Erythroblast (primary cell): ENCODE measurements around the gene ARHGAP42.

Source experiments
- DNase-seq, 2 experiments: peaks; one replicate each; lab custom pipeline; 2025; lab: John Stamatoyannopoulos, UW
- GATA1 ChIP-seq: IDR thresholded peaks from 2 replicates; pipeline ENCODE4 v1.6.1; 2011; ENCODE audit warnings: low read depth, mild to moderate bottlenecking, control low read depth, low read length, moderate library complexity
- POLR2A ChIP-seq: IDR thresholded peaks from 2 replicates; pipeline ENCODE4 v1.6.1; 2011; ENCODE audit warnings: mild to moderate bottlenecking, low read length

The ARHGAP42 gene

DNA sequence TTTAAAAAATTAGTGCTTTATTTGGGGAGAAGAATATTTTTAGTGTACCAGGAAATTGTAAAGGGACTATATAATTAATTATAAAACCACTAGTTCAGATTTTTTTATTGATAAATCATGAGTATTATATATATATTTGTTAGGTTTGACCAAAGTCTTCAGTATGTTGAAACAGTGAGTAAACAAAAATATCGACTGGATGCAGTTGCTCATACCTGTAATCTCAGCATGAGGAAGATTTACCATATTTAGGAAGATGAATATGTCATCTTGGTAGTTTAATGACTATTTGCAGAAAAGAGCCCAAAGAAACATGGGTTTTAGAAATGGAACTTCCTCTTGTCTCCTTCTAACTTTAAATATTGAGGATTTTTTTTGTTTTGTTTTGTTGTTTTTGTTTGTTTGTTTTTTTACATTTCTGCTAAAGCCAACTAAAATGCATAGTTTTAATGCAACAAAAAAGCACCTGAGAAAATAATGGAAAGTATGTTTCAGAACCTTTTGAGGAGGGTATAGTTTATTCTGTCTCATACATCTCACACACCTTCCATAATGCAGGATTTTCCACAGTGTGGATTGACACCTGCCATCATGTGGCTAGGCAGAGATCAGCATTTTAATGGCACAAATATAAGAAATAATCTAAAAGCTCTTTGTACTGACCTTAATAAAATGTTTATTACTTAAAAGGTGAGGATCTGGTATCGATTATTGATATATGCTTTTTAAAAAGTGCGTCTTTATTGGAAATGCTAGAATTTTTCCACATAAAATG, 114.3 kb downstream of the ARHGAP42 start:
- DNase-seq, result no peak
- TF ChIP-seq POLR2A (no peak), GATA1 (no peak)

DNA sequence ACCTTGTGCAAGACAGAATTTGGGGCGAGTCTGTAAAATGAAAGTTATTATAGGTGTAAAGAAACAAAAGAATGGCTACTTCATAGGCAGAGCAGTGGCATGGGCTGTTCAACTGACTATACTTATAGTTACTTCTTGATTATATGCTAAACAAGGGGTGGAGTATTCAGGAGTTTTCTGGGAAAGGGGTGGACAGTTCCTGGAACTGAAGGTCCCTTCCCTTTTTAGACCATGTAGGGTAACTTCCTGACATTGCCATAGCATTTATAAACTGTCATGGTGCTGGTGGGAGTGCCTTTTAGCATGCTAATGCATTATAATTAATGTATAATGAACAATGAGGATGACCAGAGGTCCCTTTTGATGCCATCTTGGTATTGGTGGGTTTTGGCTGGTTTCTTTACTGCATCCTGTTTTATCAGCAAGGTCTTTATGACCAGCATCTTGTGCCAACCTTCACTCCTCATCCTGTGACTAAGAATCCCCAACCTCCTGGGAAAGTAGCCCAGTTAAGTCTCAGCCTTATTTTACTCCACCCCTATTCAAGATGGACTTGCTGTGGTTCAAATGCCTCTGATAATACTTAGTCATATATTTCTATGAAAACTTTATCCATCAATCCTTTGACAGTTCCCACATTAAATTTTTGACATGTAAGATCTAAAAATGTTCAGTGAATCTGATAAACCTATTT, 118.6 kb downstream of the ARHGAP42 start:
- no peak for DNase-seq
- TF ChIP-seq POLR2A (no peak), GATA1 (no peak)

DNA sequence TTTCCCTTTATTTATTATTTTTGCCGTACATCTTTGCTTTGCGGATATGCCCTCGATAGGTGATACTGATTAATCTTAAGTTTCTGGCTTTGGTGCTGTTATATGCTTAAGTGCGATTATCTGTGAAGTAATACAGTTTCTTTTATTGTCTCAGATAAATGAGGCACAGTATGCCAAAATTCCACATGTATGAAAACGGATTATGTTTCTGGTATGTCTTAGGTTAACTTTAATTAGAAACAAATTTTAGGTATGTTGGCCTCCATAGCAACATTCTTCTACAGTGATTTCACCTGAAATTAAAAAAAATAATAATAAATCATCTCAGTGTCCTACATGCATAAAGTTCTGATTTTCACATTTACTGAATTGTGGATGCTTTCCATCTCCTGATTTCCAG, 119.2 kb downstream of the ARHGAP42 start:
- no peak for TF ChIP-seq POLR2A
- no peak for TF ChIP-seq GATA1
- DNase-seq, result no peak

DNA sequence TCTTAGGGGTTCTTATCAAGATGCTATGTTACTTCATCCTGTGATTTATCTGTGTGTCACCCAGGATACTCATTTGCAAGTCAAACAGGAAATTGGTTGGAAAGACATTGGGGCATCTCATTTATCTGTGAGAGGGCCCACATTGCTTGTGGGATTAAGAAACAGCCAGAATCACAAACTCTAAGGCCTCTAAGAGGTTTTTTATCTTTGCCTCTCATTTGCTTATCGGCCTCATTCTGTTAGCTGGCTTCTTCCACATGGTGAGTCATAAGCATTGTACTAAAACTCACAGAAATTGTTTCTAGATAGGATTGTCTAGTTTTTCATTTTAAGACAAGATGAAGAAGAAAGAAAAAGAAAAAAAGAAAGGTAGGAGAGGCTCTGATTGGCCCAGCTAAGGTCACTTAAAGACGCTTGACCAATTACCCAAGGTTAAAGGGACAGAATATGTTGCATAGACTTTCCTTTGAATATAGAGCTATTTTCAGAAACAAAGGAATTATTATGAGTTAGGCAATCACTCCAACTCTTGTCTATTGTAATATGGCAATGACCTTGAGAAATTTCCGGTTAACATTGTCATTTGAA, 121.9 kb downstream of the ARHGAP42 start:
- TF ChIP-seq GATA1, result no peak
- no peak for TF ChIP-seq POLR2A
- DNase-seq, result peak; percentile 49 to 82

DNA sequence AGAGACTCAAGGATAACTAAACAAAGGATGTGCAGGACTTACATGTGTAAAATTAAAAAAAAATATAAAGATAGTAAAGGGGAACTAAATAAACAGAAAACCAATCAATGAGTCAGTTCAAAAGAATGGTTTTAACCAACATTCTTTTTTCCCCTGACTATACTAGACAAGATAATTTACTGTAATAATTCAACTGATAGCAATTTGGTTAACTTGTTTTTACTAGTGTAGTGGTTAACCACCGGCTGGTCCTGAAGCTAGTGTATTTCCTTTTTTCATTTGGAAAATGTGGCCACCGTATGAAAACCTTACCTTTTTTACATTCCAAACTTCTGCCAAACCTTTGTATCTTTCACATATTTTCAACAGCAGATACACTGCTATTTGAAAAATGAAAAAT, 123.1 kb downstream of the ARHGAP42 start:
- no peak for DNase-seq
- no peak for TF ChIP-seq POLR2A
- TF ChIP-seq GATA1, result no peak

DNA sequence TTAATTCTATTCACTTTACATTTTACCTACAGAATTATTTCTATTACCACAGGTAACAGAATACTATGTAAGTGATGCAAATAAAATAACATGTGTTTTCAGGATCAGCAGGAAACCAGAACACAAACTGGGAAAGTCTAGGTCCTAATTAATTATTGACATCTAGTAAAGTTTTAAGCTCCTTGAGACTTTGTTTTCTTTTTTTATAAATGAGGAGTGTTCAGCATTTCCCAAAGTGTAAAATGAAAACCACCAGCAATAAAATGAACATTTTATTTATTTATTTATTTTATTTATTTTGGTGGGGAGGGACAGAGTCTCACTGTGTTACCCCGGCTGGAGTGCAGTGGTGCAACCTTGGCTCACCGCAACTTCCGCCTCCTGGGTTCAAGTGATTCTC, 123.6 kb downstream of the ARHGAP42 start:
- DNase-seq, result no peak
- TF ChIP-seq POLR2A, result no peak
- TF ChIP-seq GATA1, result no peak

DNA sequence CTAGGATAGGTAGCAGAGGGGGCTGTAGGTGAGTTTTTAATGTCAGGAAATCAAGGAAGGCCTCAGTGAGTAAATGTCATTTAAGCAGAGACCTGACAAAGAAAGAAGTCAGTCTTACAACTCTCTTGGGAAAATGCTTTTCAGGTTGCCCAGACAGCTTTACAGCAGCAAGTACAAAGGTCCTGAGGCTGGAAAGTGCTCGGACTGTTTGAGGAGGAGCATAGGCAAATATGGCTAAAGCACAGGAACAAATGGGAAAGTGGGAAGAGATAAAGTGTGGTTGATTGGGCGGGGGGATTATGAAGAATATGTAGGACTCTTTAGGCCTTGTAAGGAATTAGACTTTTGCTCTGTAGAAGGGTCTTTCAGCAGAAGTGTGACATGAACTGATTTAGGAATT, 125.4 kb downstream of the ARHGAP42 start:
- TF ChIP-seq GATA1 (no peak), POLR2A (no peak)
- no peak for DNase-seq

DNA sequence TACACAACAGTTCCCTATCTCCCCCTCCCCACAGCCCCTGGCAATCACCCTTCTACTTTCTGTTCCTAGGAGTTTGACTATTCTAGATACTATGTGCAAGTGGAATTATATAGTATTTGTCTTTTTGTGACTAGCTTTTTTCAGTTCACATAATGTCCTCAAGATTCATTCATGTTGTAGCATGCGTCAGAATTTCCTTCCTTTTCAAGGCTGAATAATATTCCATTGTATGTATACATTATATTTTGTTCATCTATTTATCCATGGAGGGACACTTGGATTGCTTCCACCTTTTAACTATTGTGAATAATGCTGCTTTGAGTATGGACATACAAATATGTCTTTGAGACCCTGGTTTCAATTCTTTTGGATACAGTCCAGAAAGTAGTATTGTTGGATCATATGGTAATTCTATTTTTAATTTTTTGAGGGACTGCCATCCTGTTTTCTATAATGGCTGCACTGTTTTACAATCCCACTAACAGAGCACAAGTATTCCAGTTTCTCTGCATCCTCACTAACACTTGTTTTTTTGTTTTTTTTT, 128.8 kb downstream of the ARHGAP42 start:
- no peak for TF ChIP-seq POLR2A
- no peak for TF ChIP-seq GATA1
- no peak for DNase-seq

DNA sequence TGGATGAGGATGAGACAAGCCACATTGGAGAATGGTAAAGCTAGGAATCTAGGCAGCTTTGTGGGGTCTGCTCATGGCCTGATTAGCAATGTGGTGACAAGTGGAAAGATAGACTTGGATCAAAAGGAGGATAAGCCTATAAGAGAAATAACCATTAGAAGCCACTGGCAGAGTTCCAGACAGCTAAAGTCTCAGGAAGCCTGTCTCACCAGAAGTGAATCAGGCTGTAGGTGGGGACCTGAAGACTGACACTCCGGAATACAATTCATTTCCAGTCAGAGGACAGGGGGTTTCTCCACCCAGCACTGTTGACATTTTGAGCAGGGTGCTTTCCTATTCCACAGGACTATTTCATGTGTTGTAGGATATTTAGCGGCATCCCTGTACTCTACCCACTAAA, 129.7 kb downstream of the ARHGAP42 start:
- TF ChIP-seq POLR2A, result no peak
- no peak for TF ChIP-seq GATA1
- peak in 1 of 2 experiments; percentile 21 for DNase-seq

DNA sequence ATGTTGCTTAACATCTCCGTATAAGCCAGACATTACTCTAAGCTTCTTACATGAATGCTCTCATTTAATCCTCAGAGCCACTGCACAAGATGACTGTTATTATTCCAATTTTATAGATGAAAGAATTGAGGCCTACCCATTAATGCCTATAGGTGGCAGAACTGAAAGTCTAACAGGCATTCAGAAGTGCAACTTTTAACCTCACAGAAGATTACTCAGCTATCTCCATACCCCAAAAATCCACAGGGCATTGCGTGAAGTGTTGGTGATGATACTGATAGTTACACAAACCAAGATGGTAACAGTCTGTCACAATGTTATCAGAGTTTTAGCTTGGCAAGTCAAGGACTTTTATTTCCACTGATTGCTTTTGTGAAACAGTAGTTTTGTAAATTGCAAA, 130.5 kb downstream of the ARHGAP42 start:
- no peak for TF ChIP-seq POLR2A
- TF ChIP-seq GATA1, result no peak
- no peak for DNase-seq

DNA sequence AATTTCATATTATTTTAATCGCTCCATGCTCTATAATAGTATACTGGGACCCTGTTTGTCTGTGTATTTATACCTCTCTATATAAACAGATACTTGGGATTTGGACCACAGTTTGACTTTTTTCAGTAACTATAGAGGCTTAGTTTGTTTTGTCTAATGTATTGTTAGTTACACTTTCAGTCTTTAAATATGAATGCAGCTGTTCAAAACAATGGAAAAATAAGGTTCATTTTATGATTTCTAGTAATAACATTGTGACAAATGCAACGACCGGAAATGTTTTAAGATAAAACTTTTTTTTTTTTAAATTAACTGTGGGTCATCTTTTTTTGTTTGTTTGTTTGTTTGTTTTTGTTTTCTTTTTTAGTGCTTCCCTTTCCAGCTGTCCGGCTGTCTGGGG, 133.5 kb downstream of the ARHGAP42 start:
- DNase-seq, result no peak
- TF ChIP-seq GATA1 (no peak), POLR2A (no peak)

DNA sequence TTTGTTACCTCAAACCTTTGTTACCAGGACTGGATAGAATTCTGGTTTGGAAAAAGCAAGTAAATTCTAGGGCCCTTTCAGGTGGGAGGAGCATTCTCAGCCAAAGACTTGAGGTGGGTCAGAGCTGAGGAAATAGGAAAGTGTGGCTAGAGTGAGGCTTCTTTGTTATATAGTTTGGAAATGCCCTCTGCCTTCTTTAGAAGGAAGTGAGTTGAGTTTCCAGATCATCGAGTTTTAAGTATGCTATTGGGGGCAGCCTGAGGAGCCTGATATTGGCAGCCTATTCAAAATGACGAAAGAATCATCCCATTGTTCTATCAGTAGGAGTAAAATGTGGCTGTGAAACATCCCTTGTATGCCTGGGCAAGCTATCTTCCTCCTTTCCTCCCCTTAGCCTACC, 134.1 kb downstream of the ARHGAP42 start:
- TF ChIP-seq GATA1 (no peak), POLR2A (no peak)
- no peak for DNase-seq

DNA sequence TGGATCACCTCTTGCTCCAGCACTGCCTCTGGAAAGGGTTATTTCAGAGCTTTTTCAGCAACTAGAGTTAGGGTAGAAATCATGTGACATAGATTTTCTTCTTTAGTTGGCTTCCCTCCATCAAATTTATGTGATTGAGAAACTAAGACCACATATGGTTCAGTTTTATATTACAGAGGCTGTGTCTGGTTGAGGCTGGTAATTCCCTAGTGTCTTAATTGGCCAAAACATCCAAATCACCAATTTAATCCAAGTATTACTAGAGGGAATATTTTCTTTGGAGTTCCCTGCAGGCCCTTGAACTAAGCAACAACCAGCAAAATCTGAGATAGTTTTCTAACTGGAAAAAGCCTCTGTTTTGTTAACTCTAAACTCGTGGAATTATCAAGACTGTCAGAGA, 136.3 kb downstream of the ARHGAP42 start:
- DNase-seq, result no peak
- TF ChIP-seq GATA1 (no peak), POLR2A (no peak)

DNA sequence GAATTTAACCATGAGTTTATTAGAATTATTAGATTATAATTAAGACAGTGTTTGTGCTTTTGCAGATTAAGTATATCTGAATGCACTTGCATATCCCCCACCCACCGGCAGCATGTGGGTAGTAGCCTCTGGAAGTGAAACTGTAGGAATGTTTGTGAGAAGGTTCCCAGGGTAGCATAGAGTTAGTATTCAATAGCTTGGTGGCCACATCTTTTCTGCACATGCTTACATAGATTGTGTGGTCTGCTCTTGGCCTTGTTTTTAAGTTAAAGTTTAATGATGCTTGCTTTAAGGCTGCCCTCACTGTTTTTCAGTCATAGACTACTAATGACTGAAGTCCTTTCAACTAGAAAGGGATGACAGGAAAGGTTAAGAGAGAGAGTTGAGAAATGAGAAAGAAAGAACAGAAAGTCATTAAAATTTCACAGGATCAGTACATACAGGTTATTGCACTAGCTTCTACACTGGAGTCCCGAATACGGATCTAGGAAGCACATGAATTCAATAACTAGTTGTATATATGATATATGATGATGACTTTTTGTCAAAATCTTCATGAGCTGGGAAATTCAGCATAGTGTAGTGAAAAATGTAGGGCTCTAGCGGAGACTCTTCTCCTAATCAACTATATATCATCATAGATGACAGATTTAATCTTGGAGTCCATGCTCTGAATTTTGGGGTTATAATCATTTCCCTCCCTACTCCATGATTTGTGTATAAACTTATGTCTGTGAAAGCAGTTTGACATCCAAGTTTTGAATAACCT, 137.1 kb downstream of the ARHGAP42 start:
- DNase-seq, result no peak
- TF ChIP-seq GATA1, result no peak
- TF ChIP-seq POLR2A, result no peak

DNA sequence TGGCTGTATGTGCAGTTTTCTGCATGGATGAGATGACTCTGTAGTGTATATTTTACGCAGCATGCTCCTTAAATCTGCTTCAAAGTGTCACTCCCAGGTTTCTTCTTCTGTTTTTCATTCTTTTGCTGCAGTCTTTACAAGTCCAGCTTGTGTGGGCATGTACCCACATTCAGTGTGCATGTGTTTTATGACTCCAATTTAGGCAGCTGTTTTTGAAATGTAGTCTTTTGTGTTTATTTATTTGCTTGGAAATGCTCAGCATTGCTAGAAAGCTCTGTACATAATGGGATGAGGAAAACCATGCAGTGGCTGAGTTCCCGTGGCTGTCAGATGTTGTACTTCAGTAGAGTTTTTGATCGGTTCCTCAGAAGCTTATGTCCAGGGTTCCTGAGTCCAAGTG, 138.5 kb downstream of the ARHGAP42 start:
- DNase-seq, result no peak
- TF ChIP-seq GATA1, result no peak
- TF ChIP-seq POLR2A, result no peak
